GM12872 (cell line): ENCODE results near the gene TLNRD1.

Experiments used
- TF ChIP-seq, protein P1 (sequence below): IDR thresholded peaks from 3 replicates; pipeline ENCODE4 v1.5.1; 2011; ENCODE audit warnings: low read depth, mild to moderate bottlenecking, low read length, moderate library complexity; ENCODE audit not compliant: insufficient read depth

Gene TLNRD1

DNA sequence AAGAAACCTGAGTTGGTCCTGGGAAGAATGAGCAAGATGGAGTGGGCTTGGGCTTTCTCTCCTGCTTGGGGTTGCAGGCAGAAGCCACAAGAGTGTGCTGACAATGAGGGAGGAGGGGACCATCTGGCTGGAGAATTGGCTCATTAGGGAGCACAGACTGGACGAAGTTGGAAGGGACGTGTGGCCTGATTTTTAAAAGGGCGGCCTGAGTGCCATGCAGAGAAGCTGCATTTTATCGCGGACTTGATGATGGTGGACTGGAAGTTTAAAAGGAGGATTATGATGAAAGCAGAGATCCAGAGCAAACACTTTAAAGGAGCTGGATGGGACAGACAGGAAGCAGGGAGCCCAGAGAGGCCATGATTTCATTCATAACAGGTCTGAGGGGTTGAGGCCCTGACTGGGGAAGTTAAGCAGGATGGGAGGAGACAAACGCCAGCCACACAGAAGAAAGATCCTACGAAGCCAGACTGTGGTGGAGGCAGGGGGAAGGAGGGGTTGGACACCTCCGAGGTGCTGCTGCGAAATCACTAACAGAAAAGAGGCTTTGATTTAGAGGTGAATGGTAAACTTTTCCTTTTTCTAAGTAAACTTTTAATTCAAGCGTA, 23.6 kb downstream of the TLNRD1 start:
- TF ChIP-seq, protein P1, sequence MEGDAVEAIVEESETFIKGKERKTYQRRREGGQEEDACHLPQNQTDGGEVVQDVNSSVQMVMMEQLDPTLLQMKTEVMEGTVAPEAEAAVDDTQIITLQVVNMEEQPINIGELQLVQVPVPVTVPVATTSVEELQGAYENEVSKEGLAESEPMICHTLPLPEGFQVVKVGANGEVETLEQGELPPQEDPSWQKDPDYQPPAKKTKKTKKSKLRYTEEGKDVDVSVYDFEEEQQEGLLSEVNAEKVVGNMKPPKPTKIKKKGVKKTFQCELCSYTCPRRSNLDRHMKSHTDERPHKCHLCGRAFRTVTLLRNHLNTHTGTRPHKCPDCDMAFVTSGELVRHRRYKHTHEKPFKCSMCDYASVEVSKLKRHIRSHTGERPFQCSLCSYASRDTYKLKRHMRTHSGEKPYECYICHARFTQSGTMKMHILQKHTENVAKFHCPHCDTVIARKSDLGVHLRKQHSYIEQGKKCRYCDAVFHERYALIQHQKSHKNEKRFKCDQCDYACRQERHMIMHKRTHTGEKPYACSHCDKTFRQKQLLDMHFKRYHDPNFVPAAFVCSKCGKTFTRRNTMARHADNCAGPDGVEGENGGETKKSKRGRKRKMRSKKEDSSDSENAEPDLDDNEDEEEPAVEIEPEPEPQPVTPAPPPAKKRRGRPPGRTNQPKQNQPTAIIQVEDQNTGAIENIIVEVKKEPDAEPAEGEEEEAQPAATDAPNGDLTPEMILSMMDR, result no peak

DNA sequence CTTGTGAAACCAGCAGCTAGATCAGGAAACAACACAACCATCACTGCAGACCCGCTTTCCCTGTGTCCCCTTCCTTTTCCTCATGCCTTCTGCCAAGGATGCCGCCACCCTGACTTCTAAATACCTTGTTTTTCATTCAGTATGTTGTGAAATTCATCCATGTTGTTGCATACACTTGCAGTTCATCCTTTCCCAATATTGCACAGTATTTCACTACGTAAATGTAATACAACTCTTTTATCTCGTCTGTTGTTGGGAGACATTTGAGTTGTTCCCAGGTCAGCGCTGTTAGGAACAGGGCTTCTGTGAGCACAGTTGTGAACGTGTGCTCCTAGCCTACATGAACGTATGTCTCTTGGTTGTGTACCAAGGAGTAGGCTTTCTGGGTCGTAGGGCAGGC, 24.2 kb downstream of the TLNRD1 start:
- TF ChIP-seq, protein P1, result no peak

DNA sequence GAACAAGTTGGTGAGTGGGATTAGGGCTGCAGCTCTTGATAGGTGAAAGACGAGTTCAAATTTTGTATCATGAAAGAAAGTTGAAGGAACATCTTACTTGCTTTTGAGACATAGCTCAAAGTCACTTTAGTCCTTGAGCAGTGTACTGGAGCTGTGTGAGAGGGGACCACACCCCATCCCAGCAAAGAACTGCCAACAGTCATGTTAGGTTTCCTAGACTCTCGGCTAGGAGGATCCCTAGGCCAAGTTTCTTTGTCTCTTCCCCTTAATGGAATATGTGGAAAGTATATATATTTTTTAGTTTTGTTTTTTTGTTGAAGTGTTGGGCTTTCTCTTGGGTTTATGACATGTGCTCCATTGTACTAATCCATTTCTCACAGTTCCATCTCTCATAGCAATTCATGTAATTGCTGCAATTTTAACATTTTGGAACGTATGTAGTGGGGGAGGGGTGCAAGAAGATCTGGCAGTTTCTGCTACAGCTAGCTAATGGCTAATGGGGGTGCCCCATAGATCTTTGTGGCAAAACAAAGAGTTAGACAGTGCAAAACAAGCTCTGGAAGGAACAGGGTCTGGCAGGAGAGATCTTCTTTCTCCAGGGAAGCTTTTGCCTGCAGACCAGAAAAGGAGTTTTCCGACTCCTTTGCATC, 25.1 kb downstream of the TLNRD1 start:
- TF ChIP-seq, protein P1, result no peak

DNA sequence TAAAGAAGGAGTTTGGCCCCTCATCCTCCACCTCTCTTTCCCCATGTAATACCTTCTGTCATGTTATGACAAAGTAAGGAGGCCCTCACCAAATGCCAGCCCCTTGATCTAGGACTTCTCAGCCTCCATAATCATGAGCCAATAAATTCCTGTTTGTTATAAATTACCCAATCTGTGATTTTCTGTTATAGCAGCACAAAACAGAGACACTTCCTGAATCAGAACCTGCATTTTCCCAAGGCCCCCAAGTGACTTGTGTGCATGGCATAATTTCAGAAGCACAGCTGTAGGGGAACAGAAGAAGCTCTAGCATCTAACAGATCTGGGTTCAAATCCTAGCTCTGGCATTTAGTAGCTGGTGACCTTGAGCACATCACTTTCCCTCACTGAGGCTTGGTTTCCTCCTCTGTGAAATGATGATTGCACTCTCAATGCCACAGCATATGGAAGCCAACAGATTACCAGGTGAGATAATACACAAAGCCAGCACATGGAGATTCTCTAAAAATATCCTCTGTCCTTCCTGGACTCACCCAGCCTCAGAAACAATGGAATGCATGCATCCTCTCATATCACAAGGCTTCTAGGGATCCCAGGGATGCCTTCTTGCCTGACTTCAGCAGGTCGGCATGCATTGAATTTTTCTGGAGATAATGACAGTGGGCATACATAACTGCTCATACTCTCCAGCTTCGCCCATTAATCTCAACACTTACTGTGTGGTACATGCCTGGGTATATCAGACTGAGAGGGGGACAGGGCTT, 26.3 kb downstream of the TLNRD1 start:
- TF ChIP-seq, protein P1, result no peak

DNA sequence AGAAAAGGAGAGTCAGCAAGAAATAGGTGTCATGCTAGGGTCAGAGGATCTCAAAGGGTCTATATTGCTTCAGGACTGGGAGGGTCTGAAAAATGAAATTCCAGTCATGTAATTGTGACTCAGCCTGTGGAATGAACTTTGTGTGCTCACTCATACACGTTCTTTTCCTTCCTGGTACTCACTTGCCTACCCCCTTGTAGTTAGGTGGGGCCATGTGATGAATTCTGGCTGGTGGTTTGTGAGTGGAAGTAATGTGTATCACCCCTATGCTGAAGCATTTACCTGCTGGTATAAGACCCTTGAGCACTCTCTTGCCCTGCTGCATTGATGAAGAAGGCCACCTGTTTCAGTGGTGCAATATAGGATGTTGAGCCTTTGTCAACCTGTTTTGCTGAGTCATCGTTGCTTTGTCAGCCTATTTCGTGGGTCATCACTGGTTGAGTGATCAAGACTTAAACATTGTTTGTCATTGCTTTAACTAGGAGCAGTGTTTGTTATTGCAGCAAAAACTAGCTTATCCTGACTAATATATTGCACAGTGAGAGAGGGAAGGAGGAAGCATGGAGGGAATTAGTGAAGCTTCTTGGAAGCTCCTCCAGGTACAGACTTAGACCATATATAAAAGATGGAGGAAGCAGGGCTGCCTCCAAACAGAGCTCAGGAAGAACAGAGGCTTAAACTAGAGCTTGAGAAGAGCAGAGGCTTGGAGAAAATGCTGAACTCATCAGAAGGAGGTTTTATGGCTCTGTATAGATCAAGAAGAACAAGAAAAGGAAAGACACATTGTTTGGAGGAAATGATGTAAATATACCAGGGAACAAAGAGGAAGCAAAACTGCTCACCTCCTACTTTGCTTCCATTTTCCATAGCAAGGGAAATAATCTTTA, 28.9 kb downstream of the TLNRD1 start:
- TF ChIP-seq, protein P1, result no peak

DNA sequence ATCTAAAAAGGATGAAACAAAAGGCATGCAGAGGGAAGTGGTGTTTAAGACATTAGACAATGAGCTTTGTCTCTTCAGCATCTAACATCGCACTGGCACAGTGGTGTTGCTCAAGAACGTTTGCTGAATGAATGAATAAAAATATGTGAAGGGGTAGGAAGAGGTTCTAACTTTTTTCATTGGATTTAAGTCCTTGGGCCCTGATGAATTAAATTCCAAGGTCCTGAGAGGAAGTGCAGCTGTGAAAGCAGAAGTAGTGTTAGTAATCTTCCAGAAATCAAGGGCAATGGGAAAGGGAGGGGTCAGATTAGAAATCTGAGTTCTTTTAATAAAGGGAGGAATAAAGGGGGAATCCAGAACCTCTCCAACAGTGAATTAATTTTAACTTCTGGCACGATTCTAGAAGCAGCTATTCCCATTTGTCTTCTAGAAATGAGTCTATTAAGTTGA, 29.6 kb downstream of the TLNRD1 start:
- TF ChIP-seq, protein P1, result no peak
